ENCODE results near the gene FRMD8. TPM values are rescaled to one million over a fixed set of nuclear protein-coding genes. Genes with fewer than 3 reads are reported as not detected.

FRMD8 gene
- total RNA-seq, 1 donor from 2014 or later: 40.5 TPM

DNA sequence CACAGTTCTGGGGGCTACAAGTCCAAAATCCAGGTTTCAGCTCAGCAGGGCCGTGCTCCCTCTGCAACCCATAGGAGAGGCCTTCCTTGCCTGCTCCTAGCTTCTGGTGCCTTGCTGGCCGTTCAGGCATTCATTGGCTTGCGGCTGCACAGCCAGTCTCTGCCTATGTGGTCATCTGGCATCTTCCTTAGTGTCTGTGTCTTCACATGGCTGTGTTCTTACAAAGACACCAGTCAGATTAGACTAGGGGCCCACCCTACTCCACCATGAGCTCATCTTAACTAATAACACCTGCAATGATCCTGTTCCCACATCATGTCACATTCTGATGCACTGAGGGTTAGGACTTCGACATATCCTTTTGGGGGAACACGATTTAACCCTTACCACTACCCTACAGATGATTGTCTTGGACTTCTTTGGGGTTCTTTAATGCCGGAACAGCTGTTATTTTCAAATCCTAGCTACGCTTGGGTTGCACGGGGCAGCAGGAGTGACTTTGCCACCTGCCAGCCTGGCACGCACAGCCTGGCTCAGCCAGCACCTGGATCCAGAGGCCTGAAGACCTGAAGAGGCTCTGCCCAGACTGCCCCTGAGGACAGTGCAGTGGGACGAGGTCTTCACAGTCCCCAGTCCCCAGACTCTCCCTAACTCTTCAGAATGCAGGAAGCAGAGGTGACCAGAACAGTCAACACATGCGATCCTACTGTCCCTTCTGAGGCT, 28.5 kb downstream of the FRMD8 start:
- no peak overlapping the region for H3K4me3 Mint-ChIP-seq
- H3K27me3 Mint-ChIP-seq (ENCODE audit: insufficient read depth): no peaks in the 10 kb centered on the region
- H3K9me3 Mint-ChIP-seq: no peaks in the 10 kb centered on the region
- intact Hi-C loops (cut with micrococcal nuclease): no loop called here
- DNase-seq (ENCODE audit: low spot score): no peak
- peaks cover 9% of the 10 kb centered on the region for H3K36me3 Mint-ChIP-seq (ENCODE audit: low read depth)
- no peak overlapping the region for H3K27ac Mint-ChIP-seq
- H3K4me1 Mint-ChIP-seq (ENCODE audit: low read depth): peaks cover 42% of the 10 kb centered on the region

DNA sequence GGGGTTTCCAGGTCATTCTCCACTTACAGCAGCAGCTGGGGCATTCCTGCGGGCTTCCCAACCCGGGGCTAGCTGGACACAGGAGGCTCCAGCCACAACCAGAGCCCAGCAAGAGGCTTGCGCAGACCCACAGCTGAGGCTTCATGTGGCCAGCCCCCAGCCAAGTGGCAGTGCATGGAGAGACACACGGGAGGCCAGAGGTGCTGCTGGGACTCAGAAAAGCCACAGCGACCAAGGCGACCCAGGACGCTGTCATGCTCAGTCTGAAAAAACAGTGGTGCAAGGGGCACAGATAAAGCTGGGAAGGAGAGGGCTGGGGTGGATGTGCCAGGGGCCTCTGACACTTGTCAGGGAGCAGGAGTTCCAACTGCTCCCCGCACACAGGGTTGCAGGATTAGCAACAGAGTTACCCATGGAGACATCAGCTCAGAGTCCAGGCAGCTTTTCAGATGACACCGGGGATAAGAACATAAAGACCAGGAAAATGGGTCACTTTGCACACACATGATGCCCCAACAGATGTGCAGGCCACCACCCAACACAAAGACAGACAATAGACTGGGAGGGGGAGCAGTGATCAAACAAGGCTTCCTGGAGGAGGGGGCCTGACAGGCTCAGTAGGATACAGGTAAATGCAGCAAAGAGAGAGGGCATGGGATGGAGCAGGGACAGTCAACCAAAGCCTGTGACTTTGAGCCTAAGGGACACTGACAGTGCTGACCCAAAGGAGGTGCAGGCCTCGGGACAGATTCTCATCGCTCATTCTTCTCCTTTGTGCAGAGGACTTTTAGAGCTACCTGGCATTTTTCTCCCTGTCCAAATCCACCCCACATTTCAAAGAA, 29.3 kb downstream of the FRMD8 start:
- intact Hi-C loops (cut with micrococcal nuclease): loop anchor here (1.0 kb wide), 3 partner anchors 18 to 95 kb away; no protein-coding TSS in a partner anchor
- Mint-ChIP-seq H3K4me1 (ENCODE audit: low read depth) (peaks cover 48% of the 10 kb centered on the region), H3K27ac (peak overlapping the region; percentile 18), H3K9me3 (no peaks in the 10 kb centered on the region), H3K36me3 (ENCODE audit: low read depth) (peaks cover 9% of the 10 kb centered on the region), H3K4me3 (peak overlapping the region; percentile 99), H3K27me3 (ENCODE audit: insufficient read depth) (no peaks in the 10 kb centered on the region)
- no peak for DNase-seq (ENCODE audit: low spot score)

DNA sequence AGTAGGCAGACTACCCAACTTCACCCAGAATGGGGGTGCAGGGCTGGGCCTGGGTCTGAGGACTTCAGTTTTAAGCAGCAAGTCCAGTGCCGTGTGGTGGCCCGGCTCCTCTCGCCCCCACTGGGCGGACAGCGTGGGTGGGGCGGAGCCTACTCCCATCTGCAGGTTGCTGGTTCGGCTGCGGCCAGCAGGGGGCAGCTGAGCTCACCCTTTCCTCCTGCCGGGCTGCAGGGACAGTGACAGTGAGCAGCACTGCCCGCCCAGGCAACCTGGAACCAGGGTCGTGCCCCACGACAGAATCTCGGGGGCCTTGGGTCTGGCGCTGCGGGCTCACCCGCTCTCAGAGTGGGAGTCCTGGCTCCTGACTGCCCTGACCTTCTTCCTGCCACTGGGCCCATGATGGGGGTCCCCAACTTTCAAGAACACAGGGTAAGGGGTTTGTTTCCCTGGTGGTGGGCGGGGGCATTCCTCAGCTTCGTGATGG, 29.9 kb downstream of the FRMD8 start:
- peak overlapping the region; percentile 99 for H3K4me3 Mint-ChIP-seq
- H3K9me3 Mint-ChIP-seq: no peaks in the 10 kb centered on the region
- peak overlapping the region; percentile 100 for H3K27ac Mint-ChIP-seq
- DNase-seq (ENCODE audit: low spot score): peak; percentile 87
- intact Hi-C loops (cut with micrococcal nuclease): loop anchor here (1.0 kb wide), 3 partner anchors 17 to 94 kb away; no protein-coding TSS in a partner anchor
- H3K4me1 Mint-ChIP-seq (ENCODE audit: low read depth): peaks cover 55% of the 10 kb centered on the region
- H3K27me3 Mint-ChIP-seq (ENCODE audit: insufficient read depth): no peaks in the 10 kb centered on the region
- peaks cover 5% of the 10 kb centered on the region for H3K36me3 Mint-ChIP-seq (ENCODE audit: low read depth)

DNA sequence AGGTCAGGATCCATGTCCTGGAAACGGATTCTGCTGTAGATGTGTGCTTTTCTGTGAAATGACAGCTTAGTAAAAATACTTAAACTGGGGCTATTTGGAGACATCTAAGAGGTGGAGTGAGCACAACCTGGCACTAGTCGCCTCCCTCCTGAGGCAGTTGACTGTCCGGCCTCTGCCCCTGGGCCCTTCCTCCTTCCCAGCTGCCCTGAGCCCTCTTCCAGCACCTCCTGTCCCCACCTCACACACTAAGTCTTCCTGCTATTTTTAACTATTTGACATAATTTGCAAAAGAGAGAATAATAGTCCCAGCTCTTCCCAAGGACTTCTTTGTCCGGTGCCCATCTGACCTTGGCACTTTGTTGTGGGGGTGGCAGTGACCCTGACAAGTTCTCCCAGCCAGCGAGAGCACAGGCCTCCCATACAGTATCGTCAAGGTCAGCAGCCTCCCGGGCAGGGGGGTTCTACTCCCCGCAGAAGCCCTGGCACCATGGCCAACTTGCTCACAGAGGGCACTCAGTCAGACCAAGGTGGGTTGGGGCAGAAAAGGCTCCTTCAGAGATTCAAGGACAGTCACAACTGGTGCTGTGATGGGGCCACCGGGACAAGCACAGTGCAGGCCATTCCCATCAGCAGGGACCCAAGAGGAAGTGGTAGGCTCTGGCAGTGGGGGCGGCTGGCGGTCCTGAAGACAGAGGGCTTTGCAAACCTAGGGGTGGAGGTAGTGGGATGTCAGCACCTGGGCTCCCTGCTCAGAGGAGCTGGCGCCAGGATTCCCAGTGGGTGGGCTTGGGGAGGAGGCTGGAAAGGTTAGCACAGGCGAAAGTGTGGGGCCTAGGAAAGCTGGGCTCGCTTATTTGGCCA, 30.6 kb downstream of the FRMD8 start:
- Mint-ChIP-seq H3K4me3 (peak overlapping the region; percentile 99), H3K4me1 (ENCODE audit: low read depth) (peaks cover 57% of the 10 kb centered on the region), H3K27me3 (ENCODE audit: insufficient read depth) (no peaks in the 10 kb centered on the region), H3K36me3 (ENCODE audit: low read depth) (peaks cover 5% of the 10 kb centered on the region), H3K27ac (peak overlapping the region; percentile 100), H3K9me3 (no peaks in the 10 kb centered on the region)
- DNase-seq (ENCODE audit: low spot score): no peak
- intact Hi-C loops (cut with micrococcal nuclease): loop anchor here (1.0 kb wide), 3 partner anchors 16 to 93 kb away; no protein-coding TSS in a partner anchor

DNA sequence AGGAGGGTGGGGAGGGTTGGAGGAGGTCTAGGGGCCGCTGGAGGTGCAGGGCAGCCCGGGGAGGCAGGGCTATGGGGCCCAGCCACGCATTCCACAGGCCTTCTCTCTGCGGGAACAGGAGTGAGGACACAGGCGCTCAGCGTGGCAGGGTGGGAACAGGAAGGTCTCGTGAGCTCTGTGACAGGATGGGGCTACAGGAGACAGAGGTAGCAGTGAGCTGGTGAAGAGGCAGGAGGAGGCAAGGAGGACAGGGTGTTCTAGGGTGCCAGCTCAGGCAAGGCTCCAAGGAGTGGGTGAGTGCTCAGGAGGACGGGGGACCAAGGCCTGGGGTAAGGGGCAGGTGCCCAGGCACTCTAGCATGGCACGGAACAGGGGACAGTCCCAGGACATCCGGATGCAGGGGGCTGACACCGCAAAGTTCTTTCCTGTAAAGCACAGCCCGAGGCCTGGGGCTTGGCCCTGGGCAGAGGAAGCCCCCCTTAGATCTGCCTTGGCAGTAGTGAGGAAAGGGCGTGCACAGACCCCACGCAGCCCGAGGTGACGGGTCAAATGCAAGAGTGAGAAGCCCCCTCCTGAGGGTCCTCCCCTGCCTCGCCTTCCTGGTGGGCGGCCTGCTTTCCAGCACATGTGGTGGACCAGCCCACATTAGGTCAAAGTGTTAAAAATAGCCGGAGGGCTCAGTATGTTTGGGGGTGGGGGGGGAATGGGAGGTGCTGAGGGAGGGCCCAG, 31.4 kb downstream of the FRMD8 start:
- H3K4me1 Mint-ChIP-seq (ENCODE audit: low read depth): peaks cover 57% of the 10 kb centered on the region
- intact Hi-C loops (cut with micrococcal nuclease): loop anchor here (1.0 to 2.0 kb wide), 4 partner anchors 8 to 122 kb away; partner anchors contain the start of gene TIGD3
- peak; percentile 30 for DNase-seq (ENCODE audit: low spot score)
- H3K9me3 Mint-ChIP-seq: no peaks in the 10 kb centered on the region
- peaks cover 5% of the 10 kb centered on the region for H3K27me3 Mint-ChIP-seq (ENCODE audit: insufficient read depth)
- peak overlapping the region; percentile 99 for H3K4me3 Mint-ChIP-seq
- peaks cover 9% of the 10 kb centered on the region for H3K36me3 Mint-ChIP-seq (ENCODE audit: low read depth)
- H3K27ac Mint-ChIP-seq: peak overlapping the region; percentile 100

DNA sequence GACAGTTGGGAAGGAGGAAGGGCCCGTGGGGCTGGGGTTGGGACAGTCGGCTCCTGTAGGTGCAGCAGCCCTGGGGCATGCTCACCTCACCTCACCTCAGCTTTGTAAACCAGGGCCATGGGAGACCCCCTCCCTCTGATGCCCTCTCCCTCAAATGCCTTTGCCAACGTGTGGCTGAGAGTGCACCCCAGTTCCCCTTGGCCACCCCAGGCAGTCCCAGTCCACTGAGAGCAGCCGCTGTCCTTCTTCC, 31.9 kb downstream of the FRMD8 start:
- H3K4me3 Mint-ChIP-seq: peak overlapping the region; percentile 99
- H3K36me3 Mint-ChIP-seq (ENCODE audit: low read depth): peaks cover 9% of the 10 kb centered on the region
- no peak for DNase-seq (ENCODE audit: low spot score)
- H3K27me3 Mint-ChIP-seq (ENCODE audit: insufficient read depth): peaks cover 7% of the 10 kb centered on the region
- no peaks in the 10 kb centered on the region for H3K9me3 Mint-ChIP-seq
- peak overlapping the region; percentile 100 for H3K27ac Mint-ChIP-seq
- peaks cover 57% of the 10 kb centered on the region for H3K4me1 Mint-ChIP-seq (ENCODE audit: low read depth)
- intact Hi-C loops (cut with micrococcal nuclease): loop anchor here (1.0 to 2.0 kb wide), 4 partner anchors 8 to 122 kb away; partner anchors contain the start of gene TIGD3

DNA sequence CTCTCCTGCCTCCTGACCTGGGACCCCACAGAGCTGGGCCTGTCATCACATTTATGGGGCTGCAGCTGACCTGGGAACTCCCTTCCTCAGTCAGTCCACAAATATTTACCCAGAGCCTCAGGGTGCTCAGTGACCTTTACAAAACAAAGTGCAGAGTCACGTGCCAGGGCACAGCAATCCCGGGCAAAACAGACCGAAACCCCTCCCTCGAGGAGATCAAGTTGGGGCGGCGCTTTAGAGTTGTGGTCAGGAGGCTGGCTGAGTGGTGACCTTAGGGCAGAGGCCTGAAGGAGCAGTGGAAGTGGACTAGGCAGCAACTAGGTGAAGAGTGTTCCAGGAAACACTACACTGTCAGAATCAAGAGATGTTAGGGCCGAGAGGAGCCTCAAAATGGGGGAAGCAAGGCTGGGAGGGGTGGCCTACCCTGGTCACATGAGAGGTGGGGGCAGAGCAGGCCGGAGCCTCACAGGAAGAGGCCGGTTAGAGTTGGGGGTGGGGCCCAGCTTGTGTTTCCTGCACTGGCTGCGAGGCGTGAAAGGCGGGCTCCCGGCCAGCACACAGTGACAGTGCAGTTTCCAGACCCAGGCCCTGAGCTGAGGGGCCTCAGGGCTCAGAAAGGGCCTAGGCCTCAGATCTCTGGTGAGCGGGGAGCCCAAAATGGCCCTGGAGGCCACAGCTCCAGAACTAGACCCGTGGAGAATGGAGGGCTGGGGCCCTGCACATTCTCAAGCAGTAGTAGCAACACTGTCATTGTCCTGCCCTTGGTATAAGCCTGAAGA, 32.4 kb downstream of the FRMD8 start:
- Mint-ChIP-seq H3K36me3 (ENCODE audit: low read depth) (peaks cover 13% of the 10 kb centered on the region), H3K27me3 (ENCODE audit: insufficient read depth) (peaks cover 9% of the 10 kb centered on the region), H3K27ac (peak overlapping the region; percentile 100), H3K9me3 (no peaks in the 10 kb centered on the region), H3K4me3 (peak overlapping the region; percentile 99), H3K4me1 (ENCODE audit: low read depth) (peaks cover 57% of the 10 kb centered on the region)
- peak; percentile 88 for DNase-seq (ENCODE audit: low spot score)
- intact Hi-C loops (cut with micrococcal nuclease): loop anchor here (1.0 to 2.0 kb wide), 6 partner anchors 7 to 121 kb away; partner anchors contain the start of genes SLC25A45 and TIGD3

DNA sequence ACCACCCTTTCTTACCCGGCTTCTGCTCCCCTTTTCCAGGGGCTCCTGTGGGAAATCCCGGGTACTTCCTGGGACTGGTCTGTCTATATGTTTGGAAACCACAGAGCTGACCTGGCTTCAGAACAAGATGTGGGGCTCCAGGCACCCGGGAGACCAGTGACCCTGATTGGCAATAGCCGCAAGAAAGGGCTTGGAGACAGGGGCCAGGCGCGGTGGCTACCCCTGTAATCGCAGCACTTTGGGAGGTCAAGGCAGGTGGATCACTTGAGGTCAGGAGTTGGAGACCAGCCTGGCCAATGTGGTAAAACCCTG, 33.0 kb downstream of the FRMD8 start:
- H3K27me3 Mint-ChIP-seq (ENCODE audit: insufficient read depth): peaks cover 10% of the 10 kb centered on the region
- no peaks in the 10 kb centered on the region for H3K9me3 Mint-ChIP-seq
- intact Hi-C loops (cut with micrococcal nuclease): loop anchor here (1.0 to 2.0 kb wide), 3 partner anchors 36 to 57 kb away; partner anchors contain the start of gene SLC25A45
- H3K4me3 Mint-ChIP-seq: peak overlapping the region; percentile 99
- H3K36me3 Mint-ChIP-seq (ENCODE audit: low read depth): peaks cover 18% of the 10 kb centered on the region
- H3K4me1 Mint-ChIP-seq (ENCODE audit: low read depth): peaks cover 58% of the 10 kb centered on the region
- DNase-seq (ENCODE audit: low spot score): no peak
- peak overlapping the region; percentile 100 for H3K27ac Mint-ChIP-seq

DNA sequence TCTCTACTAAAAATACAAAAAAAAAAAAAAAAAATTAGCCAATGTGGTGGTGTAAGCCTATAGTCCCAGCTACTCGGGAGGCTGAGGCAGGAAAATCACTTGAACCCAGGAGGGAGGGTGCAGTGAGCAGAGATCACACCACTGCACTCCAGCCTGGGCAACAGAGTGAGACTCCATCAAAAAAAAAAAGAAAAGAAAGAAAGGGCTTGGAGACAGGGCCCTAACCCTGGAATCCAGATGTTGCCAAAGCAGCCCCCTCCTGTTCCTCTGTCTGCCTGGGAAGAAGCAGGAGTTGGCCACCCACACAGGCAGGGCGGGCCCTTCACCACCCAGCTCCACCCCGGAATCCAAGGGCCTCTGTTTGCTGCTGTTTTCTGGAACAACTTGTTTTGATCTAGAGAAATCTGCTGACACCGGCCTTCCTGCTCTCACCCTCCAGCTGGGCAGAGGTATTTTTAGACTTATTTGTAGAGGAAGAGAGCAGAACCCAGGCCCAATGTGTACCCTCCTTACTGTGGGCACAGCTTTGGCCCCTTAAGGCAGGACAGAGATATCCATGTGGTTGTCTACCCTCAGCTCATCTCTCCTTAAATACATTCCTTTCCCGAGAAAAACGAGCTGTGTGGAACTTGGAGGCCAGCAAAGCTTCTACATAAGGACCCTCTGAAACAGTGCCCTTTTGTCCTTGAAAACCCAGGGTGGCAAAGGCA, 33.5 kb downstream of the FRMD8 start:
- H3K27me3 Mint-ChIP-seq (ENCODE audit: insufficient read depth): peaks cover 10% of the 10 kb centered on the region
- peak; percentile 70 for DNase-seq (ENCODE audit: low spot score)
- peaks cover 23% of the 10 kb centered on the region for H3K36me3 Mint-ChIP-seq (ENCODE audit: low read depth)
- peak overlapping the region; percentile 99 for H3K4me3 Mint-ChIP-seq
- no peaks in the 10 kb centered on the region for H3K9me3 Mint-ChIP-seq
- intact Hi-C loops (cut with micrococcal nuclease): loop anchor here (1.0 to 2.0 kb wide), 4 partner anchors 35 to 155 kb away; partner anchors contain the start of gene SLC25A45
- peaks cover 64% of the 10 kb centered on the region for H3K4me1 Mint-ChIP-seq (ENCODE audit: low read depth)
- peak overlapping the region; percentile 100 for H3K27ac Mint-ChIP-seq

DNA sequence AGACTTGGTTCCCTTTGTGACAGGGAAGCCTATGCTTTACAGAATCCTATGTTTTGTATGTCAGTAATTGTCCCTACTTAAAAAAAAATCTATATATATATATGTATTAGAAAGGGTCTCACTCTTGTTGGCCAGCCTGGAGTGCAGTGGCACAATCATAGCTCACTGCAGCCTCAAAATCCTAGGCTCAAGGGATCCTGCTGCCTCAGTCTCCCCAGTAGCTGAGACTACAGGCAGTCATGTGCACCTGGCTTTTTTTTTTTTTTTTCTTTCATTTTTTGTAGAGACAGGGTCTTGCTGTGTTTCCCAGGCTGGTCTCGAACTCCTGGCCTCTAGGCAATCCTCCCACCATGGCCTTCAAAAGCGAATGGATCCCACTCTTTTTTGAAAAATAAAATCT, 34.1 kb downstream of the FRMD8 start:
- H3K36me3 Mint-ChIP-seq (ENCODE audit: low read depth): peaks cover 29% of the 10 kb centered on the region
- H3K9me3 Mint-ChIP-seq: no peaks in the 10 kb centered on the region
- intact Hi-C loops (cut with micrococcal nuclease): loop anchor here (2.0 kb wide), 1 partner anchor 154 kb away; no protein-coding TSS in a partner anchor
- H3K4me3 Mint-ChIP-seq: peak overlapping the region; percentile 99
- no peak for DNase-seq (ENCODE audit: low spot score)
- peak overlapping the region; percentile 100 for H3K27ac Mint-ChIP-seq
- H3K27me3 Mint-ChIP-seq (ENCODE audit: insufficient read depth): peaks cover 10% of the 10 kb centered on the region
- peaks cover 69% of the 10 kb centered on the region for H3K4me1 Mint-ChIP-seq (ENCODE audit: low read depth)
